ENCODE measurements around the gene EPS15. TPM values are rescaled to one million over a fixed set of nuclear protein-coding genes. Genes with fewer than 3 reads are reported as not detected.

EPS15 gene
- total and polyA plus RNA-seq, 2 experiments from 2014 or later = 31.0 to 76.5 TPM

GRCh38 chr1:51330331-51331201 is 188.5 kb downstream of the EPS15 start, which contains the start of gene TTC39A:
TTC39A (minus strand) TSS chr1:51330562; CDS start chr1:51330477, 85 bp downstream.
- no peaks in the 10 kb centered on the region for H3K79me2 ChIP-seq (replicated peaks; ENCODE audit: insufficient read depth)
- no peaks in the 10 kb centered on the region for H3F3A ChIP-seq (replicated peaks; ENCODE audit: low read depth)
- H3K36me3 ChIP-seq (ENCODE audit: insufficient read depth) = no peaks in the 10 kb centered on the region
- Mint-ChIP-seq H3K27me3 (ENCODE audit: insufficient read depth, low read depth, poor library complexity) (peaks cover 15% of the 10 kb centered on the region), H3K9me3 (no peaks in the 10 kb centered on the region), H3K27ac (peak within 1 kb of the TSS; percentile 14; the same call in 1 of the 2 replicates), H3K4me3 (peak within 1 kb of the TSS; percentile 88), H3K36me3 (ENCODE audit: low read depth) (no peaks in the 10 kb centered on the region), H3K4me1 (peaks cover 21% of the 10 kb centered on the region)
- peaks cover 24% of the 10 kb centered on the region; the same call in 1 of the 2 replicates for H3K4me1 ChIP-seq (ENCODE audit: insufficient read depth)
- H3K4me2 ChIP-seq = peak within 1 kb of the TSS; percentile 97
- H3K27ac ChIP-seq (ENCODE audit: low read depth) = no peak within 1 kb of the TSS
- peak within 1 kb of the TSS; percentile 83 for H3K4me3 ChIP-seq
- H4K20me1 ChIP-seq (replicated peaks; ENCODE audit: insufficient read depth) = no peaks in the 10 kb centered on the region
- no peak for TF ChIP-seq EZH2 (IDR thresholded peaks at IDR 0.05; ENCODE audit: low read depth, unreplicated experiment)
- TF ChIP-seq, protein P1, sequence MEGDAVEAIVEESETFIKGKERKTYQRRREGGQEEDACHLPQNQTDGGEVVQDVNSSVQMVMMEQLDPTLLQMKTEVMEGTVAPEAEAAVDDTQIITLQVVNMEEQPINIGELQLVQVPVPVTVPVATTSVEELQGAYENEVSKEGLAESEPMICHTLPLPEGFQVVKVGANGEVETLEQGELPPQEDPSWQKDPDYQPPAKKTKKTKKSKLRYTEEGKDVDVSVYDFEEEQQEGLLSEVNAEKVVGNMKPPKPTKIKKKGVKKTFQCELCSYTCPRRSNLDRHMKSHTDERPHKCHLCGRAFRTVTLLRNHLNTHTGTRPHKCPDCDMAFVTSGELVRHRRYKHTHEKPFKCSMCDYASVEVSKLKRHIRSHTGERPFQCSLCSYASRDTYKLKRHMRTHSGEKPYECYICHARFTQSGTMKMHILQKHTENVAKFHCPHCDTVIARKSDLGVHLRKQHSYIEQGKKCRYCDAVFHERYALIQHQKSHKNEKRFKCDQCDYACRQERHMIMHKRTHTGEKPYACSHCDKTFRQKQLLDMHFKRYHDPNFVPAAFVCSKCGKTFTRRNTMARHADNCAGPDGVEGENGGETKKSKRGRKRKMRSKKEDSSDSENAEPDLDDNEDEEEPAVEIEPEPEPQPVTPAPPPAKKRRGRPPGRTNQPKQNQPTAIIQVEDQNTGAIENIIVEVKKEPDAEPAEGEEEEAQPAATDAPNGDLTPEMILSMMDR (conservative IDR thresholded peaks at IDR 0.05; ENCODE audit: low read depth in 2 of 2) = no peak
- ATAC-seq = peak; percentile 35
- no peaks in the 10 kb centered on the region for H3K9me2 ChIP-seq (ENCODE audit: insufficient read depth)
- peak; percentile 51 for DNase-seq (ENCODE audit: low spot score)
- peaks cover 24% of the 10 kb centered on the region for H3K27me3 ChIP-seq (ENCODE audit: insufficient read depth)
- peak within 1 kb of the TSS; percentile 89 for H2AFZ ChIP-seq

GRCh38 chr1:51329443-51330325 is 189.4 kb downstream of the EPS15 start:
- no peaks in the 10 kb centered on the region for H3K36me3 Mint-ChIP-seq (ENCODE audit: low read depth)
- no peak overlapping the region for H3K27ac ChIP-seq (ENCODE audit: low read depth)
- H4K20me1 ChIP-seq (replicated peaks; ENCODE audit: insufficient read depth) = no peaks in the 10 kb centered on the region
- H3F3A ChIP-seq (replicated peaks; ENCODE audit: low read depth) = no peaks in the 10 kb centered on the region
- peaks cover 24% of the 10 kb centered on the region for H3K27me3 ChIP-seq (ENCODE audit: insufficient read depth)
- H3K79me2 ChIP-seq (replicated peaks; ENCODE audit: insufficient read depth) = no peaks in the 10 kb centered on the region
- H2AFZ ChIP-seq = peak overlapping the region; percentile 89; the same call in 1 of the 2 replicates
- TF ChIP-seq, protein P1 (conservative IDR thresholded peaks at IDR 0.05; ENCODE audit: low read depth in 2 of 2) = no peak
- no peaks in the 10 kb centered on the region for H3K36me3 ChIP-seq (ENCODE audit: insufficient read depth)
- H3K4me3 ChIP-seq = peak overlapping the region; percentile 57
- ATAC-seq = peak; percentile 12; the same call in 2 of the 3 replicates
- H3K9me2 ChIP-seq (ENCODE audit: insufficient read depth) = no peaks in the 10 kb centered on the region
- DNase-seq (ENCODE audit: low spot score) = no peak
- peaks cover 21% of the 10 kb centered on the region for H3K4me1 Mint-ChIP-seq
- peak overlapping the region; percentile 72 for H3K4me3 Mint-ChIP-seq
- H3K27me3 Mint-ChIP-seq (ENCODE audit: insufficient read depth, low read depth, poor library complexity) = peaks cover 15% of the 10 kb centered on the region
- H3K27ac Mint-ChIP-seq = no peak overlapping the region
- peaks cover 24% of the 10 kb centered on the region; the same call in 1 of the 2 replicates for H3K4me1 ChIP-seq (ENCODE audit: insufficient read depth)
- peak overlapping the region; percentile 78 for H3K4me2 ChIP-seq
- H3K9me3 Mint-ChIP-seq = no peaks in the 10 kb centered on the region
